Right atrium auricular region (tissue), 2 donors: ENCODE data around the gene ADSS1. TPM values are rescaled to one million over a fixed set of nuclear protein-coding genes. Genes with fewer than 3 reads are reported as not detected.

Source experiments
- DNase-seq: peaks from one replicate; pipeline ENCODE4 v3.0.0-alpha.2; 2019; ENCODE audit warnings: low spot score
- H3K27ac ChIP-seq, 2 donors: fragments of 200-600 bp; sonication (generic); 1 replicate in 1 of 2; 2 replicates in 1 of 2; pipeline ENCODE4 v1.5.1; 2016 to 2019
- H3K27me3 ChIP-seq, 2 donors: fragments of 200-600 bp; sonication (generic); one replicate each; pipeline versions ENCODE4 v1.5.1 to v1.6.0; 2017 to 2019
- H3K36me3 ChIP-seq: fragments of 200-600 bp; sonication (generic); one replicate; pipeline ENCODE4 v1.5.1; 2016
- H3K4me1 ChIP-seq, 2 donors: fragments of 200-600 bp; sonication (generic); one replicate each; pipeline versions ENCODE4 v1.5.1 to v1.6.0; 2017 to 2019
- H3K4me3 ChIP-seq, 2 donors: fragments of 200-600 bp; sonication (generic); 1 replicate in 1 of 2; 2 replicates in 1 of 2; pipeline ENCODE4 v1.5.1; 2017 to 2019; ENCODE audit warnings: mild to moderate bottlenecking in 1 of 2, moderate library complexity in 1 of 2
- H3K9me3 ChIP-seq, 2 donors: fragments of 200-600 bp; sonication (generic); one replicate each; pipeline ENCODE4 v1.5.1; 2019
- total RNA-seq, 2 donors: library from RNA; depleted of rRNA; stranded (reverse); fragments of >200 nt; gene quantifications; one replicate each; pipeline ENCODE4 v1.1.0, GENCODE V29; 2016
- TF ChIP-seq, protein P1 (sequence below), 2 donors: fragments of 200-600 bp; sonication (generic); IDR thresholded peaks; one replicate each; pipeline ENCODE4 v1.5.1; 2019; ENCODE audit warnings: antibody characterized with exemption in 2 of 2

ADSS1 gene
- total RNA-seq, 2 donors from 2014 or later = 113 to 158 TPM

DNA sequence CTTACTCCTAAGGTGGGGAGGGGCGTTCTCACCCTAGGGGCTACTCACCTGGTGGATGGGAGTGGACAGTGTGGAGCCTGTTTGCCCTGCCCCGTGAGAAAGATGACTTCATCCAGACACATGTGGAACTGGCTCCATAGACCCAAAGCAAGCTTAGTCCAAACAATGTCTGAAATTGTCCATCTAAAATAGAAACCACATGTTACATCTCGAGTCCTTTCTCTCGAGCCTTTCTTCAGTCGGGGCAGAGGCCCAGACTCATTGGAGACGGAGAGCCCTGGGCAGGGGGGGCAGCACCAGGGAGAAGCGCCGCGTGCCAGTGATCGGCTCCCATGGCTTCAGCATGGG lies 33.2 kb downstream of the ADSS1 start:
- H3K9me3 ChIP-seq = no peaks in the 10 kb centered on the region
- TF ChIP-seq, protein P1, sequence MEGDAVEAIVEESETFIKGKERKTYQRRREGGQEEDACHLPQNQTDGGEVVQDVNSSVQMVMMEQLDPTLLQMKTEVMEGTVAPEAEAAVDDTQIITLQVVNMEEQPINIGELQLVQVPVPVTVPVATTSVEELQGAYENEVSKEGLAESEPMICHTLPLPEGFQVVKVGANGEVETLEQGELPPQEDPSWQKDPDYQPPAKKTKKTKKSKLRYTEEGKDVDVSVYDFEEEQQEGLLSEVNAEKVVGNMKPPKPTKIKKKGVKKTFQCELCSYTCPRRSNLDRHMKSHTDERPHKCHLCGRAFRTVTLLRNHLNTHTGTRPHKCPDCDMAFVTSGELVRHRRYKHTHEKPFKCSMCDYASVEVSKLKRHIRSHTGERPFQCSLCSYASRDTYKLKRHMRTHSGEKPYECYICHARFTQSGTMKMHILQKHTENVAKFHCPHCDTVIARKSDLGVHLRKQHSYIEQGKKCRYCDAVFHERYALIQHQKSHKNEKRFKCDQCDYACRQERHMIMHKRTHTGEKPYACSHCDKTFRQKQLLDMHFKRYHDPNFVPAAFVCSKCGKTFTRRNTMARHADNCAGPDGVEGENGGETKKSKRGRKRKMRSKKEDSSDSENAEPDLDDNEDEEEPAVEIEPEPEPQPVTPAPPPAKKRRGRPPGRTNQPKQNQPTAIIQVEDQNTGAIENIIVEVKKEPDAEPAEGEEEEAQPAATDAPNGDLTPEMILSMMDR (IDR thresholded peaks at IDR 0.05) = no peak
- peaks cover 0 to 22% of the 10 kb centered on the region in 2 donors for H3K4me1 ChIP-seq
- H3K4me3 ChIP-seq = no peak overlapping the region
- H3K27me3 ChIP-seq = no peaks in the 10 kb centered on the region
- H3K27ac ChIP-seq = no peak overlapping the region
- peaks cover 45% of the 10 kb centered on the region for H3K36me3 ChIP-seq
- DNase-seq = no peak

GRCh38 chr14:104757681-104758392 lies 33.8 kb downstream of the ADSS1 start:
- Histone ChIP-seq H3K4me3 (no peak overlapping the region), H3K36me3 (peaks cover 47% of the 10 kb centered on the region), H3K4me1 (peaks cover 0 to 20% of the 10 kb centered on the region in 2 donors), H3K27me3 (no peaks in the 10 kb centered on the region), H3K27ac (no peak overlapping the region), H3K9me3 (no peaks in the 10 kb centered on the region)
- TF ChIP-seq, protein P1 (IDR thresholded peaks at IDR 0.05) = no peak
- no peak for DNase-seq

DNA sequence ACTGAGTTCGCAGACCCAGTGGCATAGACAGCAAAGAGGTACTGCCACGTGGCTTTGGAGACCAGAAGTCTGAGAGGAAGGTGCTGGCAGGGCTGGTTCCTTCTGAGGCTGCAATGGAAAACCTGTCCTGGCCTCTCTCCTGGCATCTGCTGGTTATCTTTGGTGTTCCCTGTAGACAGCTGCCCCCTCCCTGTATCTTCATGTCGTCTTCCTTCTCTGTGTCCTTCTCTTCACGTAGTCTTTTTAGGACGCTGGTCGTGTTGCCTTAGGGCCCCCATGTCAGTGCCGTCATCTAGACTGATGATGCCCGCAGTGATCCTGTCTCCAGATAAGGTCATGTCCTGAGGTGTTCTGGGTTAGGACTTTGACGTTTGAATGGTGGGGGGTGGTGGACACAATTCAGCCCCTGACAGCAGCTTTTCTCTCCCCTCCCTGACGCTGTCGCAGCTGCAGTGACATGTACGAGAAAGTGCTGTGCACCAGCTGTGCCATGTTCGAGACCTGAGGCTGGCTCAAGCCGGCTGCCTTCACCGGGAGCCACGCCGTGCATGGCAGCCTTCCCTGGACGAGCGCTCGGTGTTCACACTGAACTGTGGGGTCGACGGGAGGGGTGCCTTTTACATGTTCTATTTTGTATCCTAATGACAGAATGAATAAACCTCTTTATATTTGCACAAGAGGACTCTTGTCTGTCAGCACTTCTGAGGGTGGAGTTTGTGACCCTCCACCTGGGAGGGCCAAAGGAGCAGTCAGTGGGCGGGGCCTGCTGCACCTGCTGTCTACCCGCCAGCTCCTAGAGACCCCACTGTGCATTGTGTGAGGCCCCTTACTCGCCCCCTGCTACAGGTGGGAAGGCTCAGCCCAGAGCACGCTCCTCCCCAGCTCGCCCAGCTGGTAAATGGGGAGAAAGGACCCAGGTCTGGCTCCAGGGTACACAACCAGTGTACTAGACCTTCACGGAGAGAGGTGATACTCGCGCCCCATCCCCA lies 35.2 kb downstream of the ADSS1 start:
- H3K4me1 ChIP-seq = peaks cover 0 to 12% of the 10 kb centered on the region in 2 donors
- no peak overlapping the region for H3K27ac ChIP-seq
- peaks cover 47% of the 10 kb centered on the region for H3K36me3 ChIP-seq
- TF ChIP-seq, protein P1 (IDR thresholded peaks at IDR 0.05) = no peak
- no peak for DNase-seq
- H3K9me3 ChIP-seq = no peaks in the 10 kb centered on the region
- H3K27me3 ChIP-seq = no peaks in the 10 kb centered on the region
- H3K4me3 ChIP-seq = no peak overlapping the region

GRCh38 chr14:104765517-104765916 lies 41.5 kb downstream of the ADSS1 start:
- Histone ChIP-seq H3K9me3 (no peaks in the 10 kb centered on the region), H3K27ac (no peak overlapping the region), H3K4me3 (no peak overlapping the region), H3K27me3 (no peaks in the 10 kb centered on the region), H3K4me1 (peaks cover 0 to 11% of the 10 kb centered on the region in 2 donors), H3K36me3 (peaks cover 7% of the 10 kb centered on the region)
- DNase-seq = no peak
- TF ChIP-seq, protein P1 (IDR thresholded peaks at IDR 0.05) = no peak

DNA sequence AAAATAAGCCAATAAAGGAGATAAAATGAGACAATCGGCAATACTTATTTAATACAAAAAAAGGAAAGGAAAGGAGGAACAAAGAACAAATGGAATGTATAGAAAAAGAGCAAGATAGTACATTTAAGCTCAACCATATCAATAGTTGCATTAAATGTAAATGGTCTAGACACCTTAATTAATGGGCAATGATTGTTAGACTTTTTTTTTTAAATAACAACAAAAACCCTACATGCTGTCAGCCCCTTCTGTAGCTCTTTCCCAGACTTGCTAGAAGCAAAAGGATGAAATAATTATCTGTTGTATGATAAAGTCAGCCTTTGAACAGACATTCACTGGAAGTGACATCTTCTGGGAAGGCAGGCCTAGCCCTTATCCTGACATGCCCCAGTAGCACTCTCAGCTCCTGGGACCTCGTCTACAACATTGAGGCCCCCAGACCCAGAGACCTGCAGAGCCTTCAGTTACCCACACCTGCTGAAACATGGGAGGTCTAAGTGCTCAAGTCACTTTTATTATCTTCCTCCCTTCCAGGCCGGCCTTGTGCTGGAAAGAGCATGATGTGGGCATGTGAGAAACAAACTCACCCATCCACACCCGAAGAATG lies 42.3 kb downstream of the ADSS1 start:
- no peak for DNase-seq
- Histone ChIP-seq H3K27me3 (no peaks in the 10 kb centered on the region), H3K36me3 (peaks cover 14% of the 10 kb centered on the region), H3K4me3 (no peak overlapping the region), H3K9me3 (peaks cover 0 to 5% of the 10 kb centered on the region in 2 donors), H3K4me1 (peaks cover 0 to 11% of the 10 kb centered on the region in 2 donors), H3K27ac (no peak overlapping the region)
- TF ChIP-seq, protein P1 (IDR thresholded peaks at IDR 0.05) = no peak
